ENCODE measurements around the gene POLR2L.

The POLR2L gene

DNA sequence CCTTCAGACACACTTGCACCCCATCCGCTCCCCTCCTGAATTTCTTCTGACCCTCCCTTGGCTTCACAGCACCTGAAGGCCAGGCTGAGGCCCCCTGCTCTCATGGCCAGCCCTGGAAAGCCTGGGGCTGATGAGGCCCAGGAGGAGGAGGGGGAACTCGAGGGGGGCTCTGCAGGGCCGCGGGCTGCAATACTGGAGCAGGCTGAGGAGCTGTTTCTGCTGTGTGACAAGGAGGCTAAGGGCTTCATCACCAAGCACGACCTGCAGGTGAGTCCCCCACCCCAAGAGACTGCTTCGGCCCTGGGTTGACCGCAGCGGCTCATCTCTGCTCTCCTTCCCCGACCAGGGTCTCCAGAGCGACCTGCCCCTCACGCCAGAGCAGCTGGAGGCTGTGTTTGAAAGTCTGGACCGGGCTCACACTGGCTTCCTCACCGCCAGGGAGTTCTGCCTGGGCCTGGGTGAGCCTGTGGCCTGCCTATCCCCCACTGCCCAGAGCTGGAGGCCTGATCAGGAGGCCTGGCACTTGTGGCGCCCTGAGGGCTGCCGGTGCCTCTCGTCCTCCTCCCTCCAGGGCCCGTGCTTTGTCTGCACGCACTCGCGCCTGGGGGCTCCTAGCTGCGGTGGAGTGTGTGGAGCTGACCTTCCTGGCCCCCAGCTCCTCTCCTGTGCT lies 13.7 kb downstream of the POLR2L start:
- DNase-seq (ENCODE audit: low spot score) = no peak
- TF ChIP-seq, protein P1, sequence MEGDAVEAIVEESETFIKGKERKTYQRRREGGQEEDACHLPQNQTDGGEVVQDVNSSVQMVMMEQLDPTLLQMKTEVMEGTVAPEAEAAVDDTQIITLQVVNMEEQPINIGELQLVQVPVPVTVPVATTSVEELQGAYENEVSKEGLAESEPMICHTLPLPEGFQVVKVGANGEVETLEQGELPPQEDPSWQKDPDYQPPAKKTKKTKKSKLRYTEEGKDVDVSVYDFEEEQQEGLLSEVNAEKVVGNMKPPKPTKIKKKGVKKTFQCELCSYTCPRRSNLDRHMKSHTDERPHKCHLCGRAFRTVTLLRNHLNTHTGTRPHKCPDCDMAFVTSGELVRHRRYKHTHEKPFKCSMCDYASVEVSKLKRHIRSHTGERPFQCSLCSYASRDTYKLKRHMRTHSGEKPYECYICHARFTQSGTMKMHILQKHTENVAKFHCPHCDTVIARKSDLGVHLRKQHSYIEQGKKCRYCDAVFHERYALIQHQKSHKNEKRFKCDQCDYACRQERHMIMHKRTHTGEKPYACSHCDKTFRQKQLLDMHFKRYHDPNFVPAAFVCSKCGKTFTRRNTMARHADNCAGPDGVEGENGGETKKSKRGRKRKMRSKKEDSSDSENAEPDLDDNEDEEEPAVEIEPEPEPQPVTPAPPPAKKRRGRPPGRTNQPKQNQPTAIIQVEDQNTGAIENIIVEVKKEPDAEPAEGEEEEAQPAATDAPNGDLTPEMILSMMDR (IDR thresholded peaks at IDR 0.05; ENCODE audit: extremely low read depth, missing control alignments) = no peak

DNA sequence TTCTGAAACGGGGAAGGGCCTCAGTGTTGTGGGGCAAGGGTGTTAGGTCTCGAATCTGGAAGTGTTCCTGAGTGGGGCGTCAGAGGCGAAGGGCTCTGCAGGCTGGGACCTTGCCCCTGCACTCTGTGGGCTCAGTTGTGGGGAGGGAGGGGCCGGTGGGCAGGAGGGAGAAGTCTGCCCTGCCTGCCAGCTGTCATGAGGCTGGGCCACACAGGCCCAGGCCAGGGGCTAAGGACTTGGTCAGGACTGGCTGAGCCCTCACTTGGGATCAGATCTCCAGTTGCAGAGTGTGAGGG lies 14.5 kb downstream of the POLR2L start, which contains the start of gene CRACR2B:
CRACR2B (plus strand) TSS at position 23 of the 296 bp plus-strand sequence. CDS start 689 bp downstream, outside the sequence.
- DNase-seq (ENCODE audit: low spot score) = peak; percentile 54

DNA sequence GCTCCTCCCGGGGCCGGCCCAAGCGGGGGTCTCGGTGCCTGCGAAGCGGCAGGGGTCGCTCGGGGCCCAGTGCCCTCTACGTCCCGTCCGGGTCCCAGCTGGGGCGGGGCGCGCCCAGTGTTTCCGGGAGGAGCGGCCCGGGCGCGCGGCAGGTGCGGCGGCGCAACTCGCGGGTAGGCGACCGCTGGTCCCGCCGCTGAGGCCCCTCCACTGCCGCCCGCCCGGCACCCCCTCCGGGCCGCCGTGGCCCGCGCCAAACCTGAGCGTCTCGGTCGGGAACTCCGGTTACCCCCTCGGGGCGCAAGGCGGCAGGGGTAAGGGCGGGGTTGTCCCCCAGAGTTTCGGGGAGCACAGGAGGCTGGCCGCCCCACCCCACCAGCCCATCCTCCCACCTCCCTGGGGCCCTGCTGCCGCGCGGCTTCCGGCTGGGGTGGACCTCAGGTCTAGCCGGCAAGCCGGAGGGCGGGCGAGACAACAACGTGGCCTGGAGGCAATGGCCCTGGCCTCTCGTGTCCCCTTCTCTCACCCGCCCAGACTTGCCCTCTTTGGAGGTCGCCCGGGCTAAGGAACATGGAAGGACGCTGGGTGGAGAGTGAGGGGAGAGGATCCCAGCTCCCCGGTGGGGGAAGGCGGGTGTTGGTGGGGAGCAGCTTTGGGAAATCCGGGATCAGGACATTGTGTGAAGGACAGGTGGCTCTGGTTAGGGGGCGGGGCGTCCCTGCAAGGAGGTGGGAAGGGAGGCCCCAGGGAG lies 15.0 kb downstream of the POLR2L start:
- DNase-seq (ENCODE audit: low spot score) = peak; percentile 88
- TF ChIP-seq, protein P1 (IDR thresholded peaks at IDR 0.05; ENCODE audit: extremely low read depth, missing control alignments) = no peak

More for the DNA sequence above, 14.5 kb downstream of the POLR2L start, which contains the start of gene CRACR2B:
- TF ChIP-seq, protein P1 (IDR thresholded peaks at IDR 0.05; ENCODE audit: extremely low read depth, missing control alignments) = no peak

DNA sequence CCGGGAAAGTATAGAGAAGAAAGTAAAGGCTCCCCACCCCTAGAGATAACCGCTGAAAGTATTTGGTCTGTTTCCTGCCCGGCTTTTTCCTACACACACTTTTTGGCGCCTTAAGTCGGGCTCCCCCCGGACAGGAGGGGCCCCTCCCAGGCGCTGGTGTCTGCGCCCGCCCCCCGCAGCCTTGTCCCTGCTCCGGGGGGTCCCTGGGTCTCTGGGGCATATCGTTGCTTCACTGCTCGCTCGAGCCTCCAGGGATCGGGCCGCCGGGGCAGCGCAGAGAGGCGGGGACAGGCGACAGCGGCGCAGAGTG lies 15.5 kb downstream of the POLR2L start:
- TF ChIP-seq, protein P1 (IDR thresholded peaks at IDR 0.05; ENCODE audit: extremely low read depth, missing control alignments) = no peak
- DNase-seq (ENCODE audit: low spot score) = no peak

DNA sequence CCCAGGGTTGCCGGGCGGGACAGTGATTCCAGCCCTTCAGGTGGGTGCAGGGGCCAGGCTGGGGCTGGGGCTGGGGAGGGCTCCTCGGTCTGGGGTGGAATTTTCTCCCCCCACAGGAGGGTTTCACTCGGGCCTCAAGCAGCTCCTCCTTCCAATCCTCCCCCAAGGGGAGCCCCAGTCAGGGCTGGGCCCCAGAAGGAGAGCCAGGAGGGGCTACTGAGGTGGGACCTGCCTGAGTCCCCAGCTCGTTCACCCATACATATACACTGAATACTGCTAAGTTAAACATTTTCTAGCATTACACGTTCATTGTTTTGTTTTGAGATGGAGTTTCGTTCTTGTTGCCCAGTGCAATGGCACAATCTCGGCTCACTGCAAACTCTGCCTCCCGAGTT lies 16.1 kb downstream of the POLR2L start:
- TF ChIP-seq, protein P1 (IDR thresholded peaks at IDR 0.05; ENCODE audit: extremely low read depth, missing control alignments) = no peak
- peak; percentile 63 for DNase-seq (ENCODE audit: low spot score)

DNA sequence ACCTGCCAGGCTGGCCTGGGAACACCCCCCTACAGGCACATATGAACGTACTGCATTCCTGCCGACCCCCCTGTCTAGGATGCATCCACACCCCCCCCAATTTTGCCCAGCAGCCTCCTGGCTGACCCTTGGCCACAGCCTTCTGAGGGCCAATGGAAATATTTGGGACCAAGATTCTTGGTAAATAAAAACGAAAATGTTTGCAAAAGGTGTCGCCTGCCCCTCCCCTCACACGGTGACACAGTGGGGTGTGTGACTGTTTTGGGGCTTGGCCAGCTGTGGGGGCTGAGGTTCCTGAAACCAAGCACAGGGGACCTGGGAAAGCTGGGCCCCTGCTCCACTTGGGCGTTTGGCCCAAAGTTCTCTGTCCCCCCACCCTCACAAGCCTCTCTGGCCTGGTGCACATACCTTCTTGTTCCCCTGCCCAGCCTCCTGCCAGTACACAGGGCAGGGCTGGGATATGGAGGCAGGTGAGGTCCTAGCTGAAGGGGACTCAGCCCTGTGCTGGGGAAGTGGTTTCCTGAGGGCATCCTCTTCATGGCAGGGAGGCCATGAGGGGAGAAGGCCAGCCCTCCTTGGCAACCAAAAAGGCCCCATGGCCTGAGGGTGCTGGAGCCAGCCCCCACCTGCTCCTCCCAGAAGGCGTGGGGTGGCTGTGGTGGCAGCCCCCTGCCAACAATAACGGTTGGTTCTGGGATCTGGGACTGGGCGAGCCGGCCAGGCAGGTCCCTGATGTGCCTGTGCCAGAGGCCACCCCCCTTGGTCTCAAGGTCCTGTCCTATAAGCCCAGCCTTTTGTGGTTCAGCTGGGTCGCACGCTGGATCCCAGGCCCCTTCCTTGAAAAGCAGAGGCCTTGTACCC lies 16.7 kb downstream of the POLR2L start:
- no peak for DNase-seq (ENCODE audit: low spot score)
- TF ChIP-seq, protein P1 (IDR thresholded peaks at IDR 0.05; ENCODE audit: extremely low read depth, missing control alignments) = no peak

DNA sequence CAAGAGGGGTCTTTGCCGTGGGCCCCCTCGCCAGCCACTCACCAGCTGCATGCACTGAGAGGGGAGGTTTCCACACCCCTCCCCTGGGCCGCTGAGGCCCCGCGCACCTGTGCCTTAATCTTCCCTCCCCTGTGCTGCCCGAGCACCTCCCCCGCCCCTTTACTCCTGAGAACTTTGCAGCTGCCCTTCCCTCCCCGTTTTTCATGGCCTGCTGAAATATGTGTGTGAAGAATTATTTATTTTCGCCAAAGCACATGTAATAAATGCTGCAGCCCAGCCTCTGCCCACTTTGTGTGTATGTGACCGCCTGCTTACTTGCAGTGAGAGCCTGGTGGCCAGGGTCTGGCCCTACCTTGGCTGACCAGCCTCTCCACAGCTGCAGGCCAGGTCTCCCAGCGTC lies 17.4 kb downstream of the POLR2L start:
- TF ChIP-seq, protein P1 (IDR thresholded peaks at IDR 0.05; ENCODE audit: extremely low read depth, missing control alignments) = no peak
- no peak for DNase-seq (ENCODE audit: low spot score)
